Vagina (tissue), 2 donors: ENCODE data around the gene PNMT. TPM values are rescaled to one million over a fixed set of nuclear protein-coding genes. Genes with fewer than 3 reads are reported as not detected.
A peak's percentile ranks its signal among the peaks of the same experiment; 100 is the strongest.

Experiments
- DNase-seq, 2 donors: peaks; one replicate each; pipeline ENCODE4 v3.0.0-alpha.2; 2017; ENCODE audit errors: extremely low spot score in 2 of 2
- H3K27ac ChIP-seq: fragments of 200-600 bp; sonication (generic); one replicate; pipeline ENCODE4 v1.5.1; 2019
- H3K27me3 ChIP-seq: fragments of 200-600 bp; sonication (generic); one replicate; pipeline ENCODE4 v1.5.1; 2019
- H3K36me3 ChIP-seq, 2 donors: fragments of 200-600 bp; sonication (generic); one replicate each; pipeline ENCODE4 v1.5.1; 2017 to 2019
- H3K4me1 ChIP-seq: fragments of 200-600 bp; sonication (generic); one replicate; pipeline ENCODE4 v1.5.1; 2019
- H3K4me3 ChIP-seq, 2 donors: fragments of 200-600 bp; sonication (generic); 1 replicate in 1 of 2; 2 replicates in 1 of 2; pipeline ENCODE4 v1.5.1; 2016 to 2019
- H3K9me3 ChIP-seq: fragments of 200-600 bp; sonication (generic); one replicate; pipeline ENCODE4 v1.5.1; 2019
- CTCF ChIP-seq, 3 experiments: fragments of 450-650 bp in 2 of 3; fragments of 200-600 bp in 1 of 3; sonication (generic) in 1 of 3; IDR thresholded peaks; one replicate each; pipeline ENCODE4 v1.5.1; 2017 to 2019; ENCODE audit warnings: antibody characterized with exemption in 3 of 3, mild to moderate bottlenecking in 2 of 3, moderate library complexity in 2 of 3
- POLR2A ChIP-seq, 2 donors: fragments of 450-650 bp; IDR thresholded peaks; one replicate each; pipeline ENCODE4 v1.6.1; 2017; ENCODE audit warnings: antibody characterized with exemption in 2 of 2, mild to moderate bottlenecking in 2 of 2, moderate library complexity in 2 of 2
- POLR2AphosphoS5 ChIP-seq, 2 donors: sonication (generic); formaldehyde crosslinking; IDR thresholded peaks; one replicate each; pipeline ENCODE4 v1.9.0; 2017; ENCODE audit warnings: antibody characterized with exemption in 2 of 2, mild to moderate bottlenecking in 2 of 2, low read depth in 1 of 2; ENCODE audit not compliant: insufficient read depth in 1 of 2
- intact Hi-C: fragments of 100-400 bp; cut with DNase I; formaldehyde crosslinking; loops from one replicate; pipeline ENCODE4 v1.15.1; 2023
- total RNA-seq: library from RNA; depleted of rRNA; stranded (reverse); fragments of >200 nt; gene quantifications from one replicate; pipeline ENCODE4 v1.2.3, GENCODE V29; 2016

PNMT gene
- total RNA-seq, 1 donor from 2014 or later, result 5.6 TPM

GRCh38 chr17:39716073-39716818 is 48.0 kb downstream of the PNMT start:
- Histone ChIP-seq H3K4me1 (peaks cover 13% of the 10 kb centered on the region), H3K27ac (peak overlapping the region; percentile 75), H3K27me3 (no peaks in the 10 kb centered on the region), H3K9me3 (no peaks in the 10 kb centered on the region), H3K4me3 (no peak overlapping the region), H3K36me3 (peaks cover 0 to 53% of the 10 kb centered on the region in 2 donors)
- no peak for DNase-seq
- intact Hi-C loops, result no loop called here
- TF ChIP-seq CTCF (IDR thresholded peaks at IDR 0.05), result no peak

- no peak for TF ChIP-seq CTCF (IDR thresholded peaks at IDR 0.05)
- peak in 1 of 2 donors; percentile 70 for TF ChIP-seq POLR2AphosphoS5 (IDR thresholded peaks at IDR 0.05; ENCODE audit: insufficient read depth in 1 of 2, low read depth in 1 of 2)
- H3K4me1 ChIP-seq, result peaks cover 13% of the 10 kb centered on the region
- no peaks in the 10 kb centered on the region for H3K9me3 ChIP-seq
- DNase-seq, result no peak
- H3K27me3 ChIP-seq, result no peaks in the 10 kb centered on the region
- H3K36me3 ChIP-seq, result peaks cover 0 to 45% of the 10 kb centered on the region in 2 donors
- H3K27ac ChIP-seq, result peak overlapping the region; percentile 75
- H3K4me3 ChIP-seq, result no peak overlapping the region
- intact Hi-C loops, result no loop called here
Measured at GRCh38 chr17:39716879-39717536, 48.8 kb downstream of the PNMT start.

GRCh38 chr17:39717660-39718059 is 49.4 kb downstream of the PNMT start:
- H3K4me1 ChIP-seq, result peaks cover 13% of the 10 kb centered on the region
- peaks cover 0 to 40% of the 10 kb centered on the region in 2 donors for H3K36me3 ChIP-seq
- H3K27me3 ChIP-seq, result no peaks in the 10 kb centered on the region
- no peak for DNase-seq
- no peaks in the 10 kb centered on the region for H3K9me3 ChIP-seq
- intact Hi-C loops, result no loop called here
- H3K27ac ChIP-seq, result no peak overlapping the region
- TF ChIP-seq POLR2AphosphoS5 (IDR thresholded peaks at IDR 0.05; ENCODE audit: insufficient read depth in 1 of 2, low read depth in 1 of 2) (no peak), CTCF (IDR thresholded peaks at IDR 0.05) (no peak), POLR2A (IDR thresholded peaks at IDR 0.05) (no peak)
- no peak overlapping the region for H3K4me3 ChIP-seq

GRCh38 chr17:39719563-39720355 is 51.5 kb downstream of the PNMT start:
- no peak for TF ChIP-seq POLR2A (IDR thresholded peaks at IDR 0.05)
- TF ChIP-seq POLR2AphosphoS5 (IDR thresholded peaks at IDR 0.05; ENCODE audit: insufficient read depth in 1 of 2, low read depth in 1 of 2), result no peak
- TF ChIP-seq CTCF (IDR thresholded peaks at IDR 0.05), result no peak
- Histone ChIP-seq H3K27me3 (no peaks in the 10 kb centered on the region), H3K27ac (no peak overlapping the region), H3K36me3 (peaks cover 0 to 29% of the 10 kb centered on the region in 2 donors), H3K9me3 (no peaks in the 10 kb centered on the region), H3K4me1 (peaks cover 13% of the 10 kb centered on the region), H3K4me3 (no peak overlapping the region)
- intact Hi-C loops, result no loop called here
- DNase-seq, result no peak

Other genes starting within 250 kb of the PNMT start
- 23.1 TPM for gene MED1, start 217.2 kb upstream of the PNMT start, total RNA-seq
- 36.8 TPM for gene CDK12, start 207.0 kb upstream of the PNMT start, total RNA-seq
- not detected for gene NEUROD2, start 60.5 kb upstream of the PNMT start, total RNA-seq
- gene PPP1R1B, start 41.5 kb upstream of the PNMT start, total RNA-seq, result 9.3 TPM
- gene STARD3, start 31.3 kb upstream of the PNMT start, total RNA-seq, result 148 TPM
- gene TCAP, start 3.1 kb upstream of the PNMT start, total RNA-seq, result 0.49 TPM
- 17.7 TPM for gene PGAP3, start 19.6 kb downstream of the PNMT start, total RNA-seq
- gene ERBB2, start 31.6 kb downstream of the PNMT start, total RNA-seq, result 52.1 TPM
- 74.2 TPM for gene MIEN1, start 62.1 kb downstream of the PNMT start, total RNA-seq
- 23.6 TPM for gene GRB7, start 69.5 kb downstream of the PNMT start, total RNA-seq
- 5.9 TPM for gene IKZF3, start 195.9 kb downstream of the PNMT start, total RNA-seq
- gene ZPBP2, start 199.7 kb downstream of the PNMT start, total RNA-seq, result not detected